Body of pancreas (tissue), 4 donors: ENCODE measurements around the gene KCNAB2.

Source experiments
- CTCF ChIP-seq, 7 experiments: fragments of 450-650 bp in 4 of 7; fragments of 200-600 bp in 3 of 7; sonication (generic) in 3 of 7; IDR thresholded peaks; one replicate each; pipeline ENCODE4 v1.5.1; 2016 to 2019; ENCODE audit warnings: antibody characterized with exemption in 7 of 7
- POLR2A ChIP-seq, 3 donors: fragments of 450-650 bp; IDR thresholded peaks; one replicate each; pipeline ENCODE4 v1.6.1; 2016; ENCODE audit warnings: antibody characterized with exemption in 3 of 3, mild to moderate bottlenecking in 2 of 3

GRCh38 chr1:6081901-6082300 lies 36.2 kb downstream of the KCNAB2 start:
- TF ChIP-seq CTCF (IDR thresholded peaks at IDR 0.05): no peak
- no peak for TF ChIP-seq POLR2A (IDR thresholded peaks at IDR 0.05)
